Right forelimb (tissue), 1 donor: ENCODE results near the gene PNPLA7.
"Not testable (repeated sequence)": the region's sequence is repeated elsewhere in the genome, so short reads cannot be mapped to it uniquely, and the experiment has no call there.

Experiments used
- DNase-seq: peaks from one replicate; pipeline ENCODE4 v3.0.0-alpha.2; 2018

Gene PNPLA7

GRCh38 chr9:137511758-137512463 is 38.3 kb downstream of the PNPLA7 start:
- no peak for DNase-seq

DNA sequence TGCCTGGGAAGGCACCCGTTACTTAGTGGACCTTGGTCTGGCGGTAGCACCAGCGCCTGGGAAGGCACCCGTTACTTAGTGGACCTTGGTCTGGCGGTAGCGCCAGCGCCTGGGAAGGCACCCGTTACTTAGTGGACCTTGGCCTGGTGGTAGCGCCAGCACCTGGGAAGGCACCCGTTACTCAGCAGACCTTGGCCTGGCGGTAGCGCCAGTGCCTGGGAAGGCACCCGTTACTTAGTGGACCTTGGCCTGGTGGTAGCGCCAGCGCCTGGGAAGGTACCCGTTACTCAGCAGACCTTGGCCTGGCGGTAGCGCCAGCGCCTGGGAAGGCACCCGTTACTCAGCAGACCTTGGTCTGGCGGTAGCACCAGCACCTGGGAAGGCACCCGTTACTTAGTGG is 39.1 kb downstream of the PNPLA7 start:
- not testable (repeated sequence) for DNase-seq

DNA sequence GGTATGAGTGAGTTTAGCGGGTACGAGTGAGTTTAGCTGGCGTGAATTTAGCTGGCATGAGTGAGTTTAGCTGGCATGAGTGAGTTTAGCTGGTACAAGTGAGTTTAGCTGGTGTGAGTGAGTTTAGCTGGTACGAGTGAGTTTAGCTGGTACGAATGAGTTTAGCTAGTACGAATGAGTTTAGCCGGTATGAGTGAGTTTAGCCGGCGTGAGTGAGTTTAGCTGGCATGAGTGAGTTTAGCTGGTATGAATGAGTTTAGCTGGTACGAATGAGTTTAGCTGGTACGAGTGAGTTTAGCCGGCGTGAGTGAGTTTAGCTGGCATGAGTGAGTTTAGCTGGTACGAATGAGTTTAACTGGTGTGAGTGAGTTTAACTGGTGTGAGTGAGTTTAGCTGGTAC is 41.0 kb downstream of the PNPLA7 start:
- no peak for DNase-seq

GRCh38 chr9:137506702-137507171 is 43.5 kb downstream of the PNPLA7 start:
- DNase-seq = no peak

DNA sequence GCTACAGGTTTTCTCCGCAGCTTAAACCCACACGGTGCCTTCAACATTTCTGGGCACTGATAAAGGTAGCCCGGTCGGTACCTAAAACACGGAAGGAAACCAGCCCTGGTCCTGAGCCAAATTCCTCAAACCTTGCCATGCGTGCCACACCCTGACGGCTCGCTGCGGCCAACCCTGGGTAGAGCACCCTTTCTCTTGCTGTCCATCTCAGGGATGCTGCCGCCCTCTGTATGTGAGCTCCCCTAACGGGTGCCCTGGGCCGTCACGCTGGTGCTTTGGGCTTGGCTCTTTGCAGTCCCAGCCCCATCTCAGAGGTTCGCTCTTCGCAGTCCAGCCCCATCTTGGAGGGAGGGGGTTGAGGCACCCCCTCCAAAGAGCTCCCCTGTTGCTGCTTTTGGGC is 43.9 kb downstream of the PNPLA7 start:
- no peak for DNase-seq

- no peak for DNase-seq
These were observed 44.6 kb downstream of the PNPLA7 start for GRCh38 chr9:137505421-137506140.

DNA sequence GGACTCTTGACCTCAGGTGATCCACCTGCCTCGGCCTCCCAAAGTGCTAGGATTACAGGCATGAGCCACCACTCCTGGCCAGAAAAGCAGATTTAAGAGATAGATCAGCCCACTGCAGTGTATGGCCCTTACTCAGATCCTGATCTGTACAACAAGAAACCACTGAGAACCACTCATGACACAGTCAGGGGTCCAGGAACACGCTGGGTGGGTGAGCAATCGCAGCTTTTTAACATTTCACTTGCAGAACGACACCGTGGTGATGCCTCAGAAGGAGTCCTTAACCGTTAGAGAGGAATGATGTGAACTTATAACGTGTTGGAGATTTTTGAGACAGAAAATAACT is 45.8 kb downstream of the PNPLA7 start:
- DNase-seq = no peak

DNA sequence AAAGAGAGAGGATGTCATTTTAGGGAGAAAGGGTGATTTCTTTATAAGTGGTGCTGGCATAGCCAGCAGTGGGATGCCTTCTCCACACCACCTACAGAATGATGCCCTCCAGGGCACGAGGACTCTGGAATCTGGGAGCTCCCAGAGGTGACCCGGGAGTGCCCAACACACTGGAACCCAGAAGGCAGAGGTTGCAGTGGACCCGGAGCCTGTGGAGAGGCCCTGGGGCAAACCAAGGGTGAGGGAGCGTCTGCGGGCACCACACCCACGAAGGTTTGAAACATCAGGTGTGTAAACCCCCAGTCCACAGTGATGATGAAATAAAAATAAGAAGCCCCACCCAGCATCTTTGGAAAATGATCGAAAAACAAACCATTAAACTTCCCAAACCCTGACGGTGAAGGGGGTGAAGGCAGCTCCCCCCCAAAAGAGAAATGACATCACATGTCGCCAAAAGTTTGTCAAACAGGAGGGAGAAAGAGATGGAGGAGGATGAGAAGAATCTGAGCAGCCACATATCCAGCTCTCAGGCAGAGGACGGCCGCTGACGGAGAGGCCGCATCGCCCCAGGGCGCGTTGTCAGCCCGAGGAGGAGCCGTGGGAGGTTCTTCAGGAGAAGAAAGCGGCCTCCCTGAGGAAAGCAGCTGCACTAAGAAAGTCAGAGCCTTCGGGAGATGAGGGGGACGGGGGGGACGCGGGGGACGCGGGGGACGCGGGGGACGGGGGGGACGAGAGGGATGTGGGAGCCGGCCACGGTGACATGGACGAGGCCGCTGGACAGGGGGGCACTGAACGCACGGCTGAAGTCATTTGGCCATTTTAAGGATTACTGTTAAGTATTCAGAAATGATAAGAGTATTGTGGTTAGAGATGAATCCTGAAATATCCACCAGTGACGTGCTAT is 47.9 kb downstream of the PNPLA7 start:
- no peak for DNase-seq

- DNase-seq = no peak
These were observed 48.7 kb downstream of the PNPLA7 start for GRCh38 chr9:137501457-137501856.

- DNase-seq = no peak
These were observed 49.4 kb downstream of the PNPLA7 start for GRCh38 chr9:137500666-137501397.

GRCh38 chr9:137499858-137500661 is 50.1 kb downstream of the PNPLA7 start:
- DNase-seq = no peak

DNA sequence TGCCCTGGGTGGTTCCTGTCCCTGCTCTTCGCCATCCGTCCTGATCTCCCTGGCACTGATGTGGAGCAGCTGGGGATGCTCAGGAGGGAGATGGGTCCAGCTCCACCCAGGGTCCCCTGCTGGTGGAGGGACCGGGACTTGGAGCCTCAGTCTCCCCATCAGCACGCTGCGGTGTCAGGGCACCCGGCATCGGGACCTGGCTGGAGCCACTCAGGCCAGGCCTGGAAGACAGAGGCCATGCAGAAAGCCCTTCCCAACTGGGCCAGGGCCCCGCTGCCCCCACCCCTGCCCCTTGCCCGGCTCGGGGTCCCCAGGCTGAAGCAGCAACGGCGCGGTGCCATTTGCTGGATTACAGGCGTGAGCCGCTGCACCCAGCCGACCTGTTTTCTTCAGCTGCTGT is 50.8 kb downstream of the PNPLA7 start:
- no peak for DNase-seq

- no peak for DNase-seq
These were observed 51.5 kb downstream of the PNPLA7 start for GRCh38 chr9:137498720-137499150.

DNA sequence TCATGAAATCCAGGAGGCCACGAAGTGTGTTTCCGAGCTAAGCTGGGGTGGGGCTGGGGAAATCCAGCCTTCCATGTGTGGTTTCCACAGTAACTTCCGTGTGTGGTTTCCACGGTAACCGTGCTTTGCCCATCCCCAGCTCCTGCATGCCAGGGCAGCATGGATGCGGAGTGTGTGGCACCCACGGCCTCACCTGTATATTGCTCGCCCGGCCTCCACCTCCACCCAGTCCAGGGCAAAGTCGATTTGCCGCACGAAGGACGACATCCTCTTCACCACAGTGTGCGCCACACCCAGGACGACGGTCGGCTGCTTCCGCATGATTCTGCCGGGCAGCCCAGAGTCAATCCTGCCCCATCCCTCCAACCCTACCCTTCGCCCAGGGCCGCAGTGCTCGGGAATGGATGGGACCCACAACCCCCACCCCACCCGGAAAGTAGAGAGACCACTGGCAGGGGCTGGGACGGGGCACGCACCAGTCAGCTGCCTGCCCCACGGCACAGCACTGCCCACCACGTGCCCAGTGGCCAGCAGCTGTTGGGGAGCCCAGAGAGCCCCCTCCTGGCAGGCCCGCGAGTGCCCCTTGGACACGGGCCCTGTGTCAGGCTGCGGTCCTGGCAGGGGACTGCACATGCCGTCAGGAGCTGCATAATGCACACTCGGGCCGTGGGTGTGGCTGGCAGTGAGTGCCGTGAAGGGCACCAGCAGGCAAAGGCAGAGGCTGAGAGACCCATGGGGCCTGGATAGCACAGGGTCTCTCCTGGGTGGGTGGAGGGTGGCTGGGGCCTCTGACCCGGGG is 52.1 kb downstream of the PNPLA7 start:
- DNase-seq = no peak

- no peak for DNase-seq
These were observed 53.4 kb downstream of the PNPLA7 start for GRCh38 chr9:137496601-137497375.

DNA sequence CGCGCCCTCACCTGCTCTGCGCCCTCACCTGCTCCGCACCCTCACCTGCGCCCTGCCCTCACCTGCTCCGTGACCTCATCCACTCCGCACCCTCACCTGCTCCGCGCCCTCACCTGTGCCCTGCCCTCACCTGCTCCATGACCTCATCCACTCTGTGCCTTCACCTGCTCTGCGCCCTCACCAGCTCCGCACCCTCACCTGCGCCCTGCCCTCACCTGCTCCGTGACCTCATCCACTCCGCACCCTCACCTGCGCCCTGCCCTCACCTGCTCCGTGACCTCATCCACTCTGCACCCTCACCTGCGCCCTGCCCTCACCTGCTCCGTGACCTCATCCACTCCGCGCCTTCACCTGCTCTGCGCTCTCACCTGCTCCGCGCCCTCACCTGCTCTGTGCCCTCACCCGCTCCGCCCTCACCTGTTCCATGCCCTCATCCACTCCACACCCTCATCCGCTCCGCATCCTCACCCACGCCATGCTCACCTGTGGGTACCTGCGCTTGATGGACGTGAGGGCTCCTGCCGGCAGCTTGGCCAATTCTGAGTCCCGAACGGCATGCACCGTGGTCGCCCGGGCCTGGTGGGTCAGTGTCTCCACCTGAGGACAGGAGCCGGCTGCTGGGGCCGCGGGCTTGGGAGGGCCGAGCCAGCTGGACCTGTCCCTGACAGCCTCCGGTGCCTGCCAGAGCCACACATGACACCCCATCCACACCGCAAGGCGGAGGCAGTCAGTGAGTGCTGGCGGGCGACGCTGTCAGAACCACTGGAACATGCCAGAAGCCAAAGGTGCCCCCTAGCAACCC is 55.5 kb downstream of the PNPLA7 start:
- no peak for DNase-seq

- no peak for DNase-seq
These were observed 56.1 kb downstream of the PNPLA7 start for GRCh38 chr9:137494104-137494544.

DNA sequence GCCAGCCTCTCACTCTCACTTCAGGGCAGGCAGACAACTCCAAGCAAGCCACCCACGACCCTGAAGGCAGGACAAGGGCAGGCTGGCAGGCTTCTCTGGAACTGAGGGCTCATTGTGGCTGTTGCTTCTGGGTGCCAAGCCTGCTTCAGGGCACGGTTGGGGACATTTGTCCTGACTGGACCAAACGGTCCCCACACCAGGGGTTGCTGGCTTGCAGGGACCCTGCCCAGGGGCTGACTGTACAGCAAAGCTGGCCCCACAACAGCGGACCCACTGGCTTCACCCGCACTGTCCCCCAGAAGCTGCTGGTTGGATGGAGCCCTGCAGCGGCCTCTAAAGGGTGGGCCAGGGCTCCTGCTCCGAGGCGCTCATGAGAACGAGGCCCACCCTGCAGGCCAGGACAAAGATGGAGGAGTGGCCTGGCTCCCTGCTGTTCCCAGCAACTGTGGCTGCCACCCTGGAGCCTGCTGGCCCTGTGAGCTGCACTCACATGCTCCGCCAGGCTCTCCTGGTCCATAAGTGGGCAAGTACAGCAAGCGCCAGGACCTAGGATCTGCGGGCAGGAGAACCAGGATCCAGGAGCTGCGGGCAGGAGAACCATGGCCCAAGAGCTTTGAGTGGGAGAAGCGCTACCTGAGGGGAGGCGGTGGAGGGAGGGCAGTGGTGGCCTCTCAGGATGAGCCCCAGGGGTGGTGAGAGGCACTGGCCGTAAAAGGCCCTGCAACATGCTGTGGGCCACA is 56.7 kb downstream of the PNPLA7 start:
- DNase-seq = no peak
